Ovary (tissue), 3 donors: ENCODE results near the gene PKD1L1.

Experiments
- EP300 ChIP-seq: sonication (generic); formaldehyde crosslinking; IDR thresholded peaks from one replicate; pipeline ENCODE4 v1.6.1; 2017; ENCODE audit warnings: antibody characterized with exemption
- POLR2A ChIP-seq: fragments of 450-650 bp; IDR thresholded peaks from one replicate; pipeline ENCODE4 v1.6.1; 2017; ENCODE audit warnings: antibody characterized with exemption, mild to moderate bottlenecking, moderate library complexity
- TF ChIP-seq, protein P1 (sequence below), 3 donors: fragments of 450-650 bp in 2 of 3; fragments of 200-600 bp in 1 of 3; IDR thresholded peaks; one replicate each; pipeline versions ENCODE4 v1.5.1 to v1.8.0; 2016 to 2022; ENCODE audit warnings: antibody characterized with exemption in 3 of 3, mild to moderate bottlenecking in 1 of 3
- donor health status: DM: no; HTN: no; CAD: no.

DNA sequence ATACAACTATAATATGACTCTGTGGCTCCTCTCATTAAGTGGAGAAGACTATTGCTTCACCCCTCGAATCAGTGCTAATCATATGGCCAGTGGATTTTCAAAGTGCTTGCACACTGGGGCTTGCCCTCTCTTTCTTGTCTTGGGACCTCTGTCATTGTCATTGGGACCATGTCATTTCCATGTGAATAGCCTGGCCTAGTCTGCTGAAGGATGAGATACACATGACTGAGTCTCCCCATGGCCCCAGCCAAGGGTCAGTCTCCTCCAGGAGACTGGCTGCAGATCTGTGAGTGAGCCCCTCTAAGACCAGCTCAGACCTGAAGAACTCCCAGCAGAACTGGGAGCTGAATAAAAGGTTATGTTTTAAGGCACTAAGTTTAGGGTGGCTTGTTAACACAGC, 39.5 kb downstream of the PKD1L1 start:
- TF ChIP-seq, protein P1, sequence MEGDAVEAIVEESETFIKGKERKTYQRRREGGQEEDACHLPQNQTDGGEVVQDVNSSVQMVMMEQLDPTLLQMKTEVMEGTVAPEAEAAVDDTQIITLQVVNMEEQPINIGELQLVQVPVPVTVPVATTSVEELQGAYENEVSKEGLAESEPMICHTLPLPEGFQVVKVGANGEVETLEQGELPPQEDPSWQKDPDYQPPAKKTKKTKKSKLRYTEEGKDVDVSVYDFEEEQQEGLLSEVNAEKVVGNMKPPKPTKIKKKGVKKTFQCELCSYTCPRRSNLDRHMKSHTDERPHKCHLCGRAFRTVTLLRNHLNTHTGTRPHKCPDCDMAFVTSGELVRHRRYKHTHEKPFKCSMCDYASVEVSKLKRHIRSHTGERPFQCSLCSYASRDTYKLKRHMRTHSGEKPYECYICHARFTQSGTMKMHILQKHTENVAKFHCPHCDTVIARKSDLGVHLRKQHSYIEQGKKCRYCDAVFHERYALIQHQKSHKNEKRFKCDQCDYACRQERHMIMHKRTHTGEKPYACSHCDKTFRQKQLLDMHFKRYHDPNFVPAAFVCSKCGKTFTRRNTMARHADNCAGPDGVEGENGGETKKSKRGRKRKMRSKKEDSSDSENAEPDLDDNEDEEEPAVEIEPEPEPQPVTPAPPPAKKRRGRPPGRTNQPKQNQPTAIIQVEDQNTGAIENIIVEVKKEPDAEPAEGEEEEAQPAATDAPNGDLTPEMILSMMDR (IDR thresholded peaks at IDR 0.05): no peak
- TF ChIP-seq POLR2A (no peak), EP300 (no peak)
